Limb (tissue), 2 donors: ENCODE results near the gene GUCY2C.
A peak's percentile ranks its signal among the peaks of the same experiment; 100 is the strongest.
"Not testable (repeated sequence)": the region's sequence is repeated elsewhere in the genome, so short reads cannot be mapped to it uniquely, and the experiment has no call there.

Source experiments
- DNase-seq, 2 donors: peaks; one replicate each; pipeline ENCODE4 v3.0.0-alpha.2; 2016; ENCODE audit errors: extremely low spot score in 2 of 2

The GUCY2C gene

DNA sequence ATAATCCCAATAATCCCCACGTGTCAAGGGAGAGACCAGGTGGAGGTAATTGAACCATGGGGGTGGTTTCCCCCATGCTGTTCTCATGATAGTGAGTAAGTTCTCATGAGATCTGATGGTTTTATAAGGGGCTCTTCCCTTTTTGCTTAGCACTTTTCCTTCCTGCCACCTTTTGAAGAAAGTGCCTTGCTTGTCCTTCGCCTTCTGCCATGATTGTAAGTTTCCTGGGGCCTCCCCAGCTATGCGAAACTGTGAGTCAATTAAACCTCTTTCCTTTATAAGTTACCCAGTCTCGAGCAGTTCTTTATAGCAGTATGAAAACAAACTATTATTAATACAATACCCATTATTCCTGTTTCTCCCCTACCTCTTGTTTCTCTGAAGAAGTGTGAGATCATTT, 14.2 kb downstream of the GUCY2C start:
- DNase-seq, result not testable (repeated sequence)

DNA sequence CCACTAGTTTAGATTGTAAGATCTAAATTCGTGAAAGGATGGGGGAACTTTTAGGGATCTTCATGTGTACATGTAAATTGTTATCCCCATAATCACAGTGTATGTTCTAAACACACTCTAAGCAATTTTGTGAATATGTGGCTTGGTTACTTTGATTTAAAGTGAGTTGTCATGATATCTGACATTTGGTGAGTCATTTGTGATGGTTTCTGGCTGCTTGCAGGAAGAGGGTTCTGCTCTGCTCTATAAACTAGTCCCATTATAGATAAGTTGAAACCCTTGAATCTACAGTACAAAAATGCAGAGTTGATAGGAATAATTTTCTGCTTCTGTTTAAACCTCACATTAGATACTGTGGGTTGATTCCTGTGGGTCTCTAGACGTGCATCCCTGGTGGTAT, 14.8 kb downstream of the GUCY2C start:
- no peak for DNase-seq

DNA sequence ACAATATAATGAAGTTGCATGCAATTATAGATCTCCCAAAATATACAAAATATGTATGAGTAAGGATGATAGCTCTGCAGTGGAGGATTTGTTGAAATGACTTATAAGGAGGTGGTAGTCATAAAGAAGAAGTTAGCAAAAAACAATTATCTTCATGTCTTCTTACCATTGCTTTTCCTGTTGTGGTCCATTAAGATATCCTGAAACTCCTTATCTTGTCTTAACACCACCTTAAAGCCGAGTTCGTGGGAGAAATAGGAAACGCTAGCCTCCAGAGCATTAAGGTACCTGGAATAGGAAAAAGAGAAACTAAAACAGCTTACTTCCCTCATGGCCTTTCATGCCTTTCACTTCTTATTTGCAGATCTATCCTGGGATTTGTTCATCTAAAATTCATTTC, 15.2 kb downstream of the GUCY2C start:
- DNase-seq, result no peak

DNA sequence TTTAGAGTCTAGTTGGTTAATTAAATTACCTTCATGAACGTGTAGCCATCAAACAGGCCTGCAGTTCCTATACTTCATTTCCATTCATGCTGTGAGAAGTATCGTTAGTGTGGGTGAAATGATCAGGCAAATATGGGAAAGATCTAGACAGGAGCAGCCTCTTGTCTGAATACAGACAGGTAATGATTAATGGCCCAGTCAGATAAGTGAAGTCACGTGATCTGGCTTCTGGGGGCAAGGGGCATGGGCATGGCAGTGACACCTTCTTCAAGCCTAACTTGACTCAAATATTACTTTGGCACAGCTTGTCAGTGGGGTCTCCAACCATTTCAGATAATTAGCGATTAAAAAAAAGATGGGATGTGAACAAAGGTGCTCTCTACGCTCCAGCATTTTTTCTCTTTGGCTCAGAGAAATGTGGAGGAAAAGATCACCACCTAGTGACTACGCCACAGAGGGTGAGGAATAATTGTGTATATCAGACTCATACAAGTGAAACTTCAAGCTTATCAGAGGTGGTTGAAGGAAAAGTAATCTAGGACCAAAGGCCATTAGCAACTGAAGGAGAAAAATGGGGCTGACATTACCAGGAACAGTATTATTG, 17.8 kb downstream of the GUCY2C start:
- no peak for DNase-seq

DNA sequence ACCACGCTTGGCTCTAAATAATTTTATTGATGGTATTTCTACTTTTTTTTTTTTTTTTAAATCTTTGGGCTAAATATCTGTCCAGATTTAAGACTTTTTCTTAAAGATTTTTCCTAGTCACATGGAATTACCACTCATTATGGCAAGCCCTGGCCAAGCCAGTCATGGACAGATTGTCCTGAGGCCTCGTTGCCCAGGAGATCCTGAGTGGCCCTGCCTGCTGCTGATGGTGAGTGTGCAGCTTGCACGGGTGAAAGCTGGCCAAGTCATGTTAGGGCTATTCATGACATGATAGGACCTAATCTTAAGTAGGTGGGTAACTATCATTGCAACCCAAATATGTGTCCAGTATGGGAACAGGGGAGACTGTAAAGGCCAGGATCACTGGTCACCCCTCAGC, 27.8 kb downstream of the GUCY2C start:
- DNase-seq, result no peak

DNA sequence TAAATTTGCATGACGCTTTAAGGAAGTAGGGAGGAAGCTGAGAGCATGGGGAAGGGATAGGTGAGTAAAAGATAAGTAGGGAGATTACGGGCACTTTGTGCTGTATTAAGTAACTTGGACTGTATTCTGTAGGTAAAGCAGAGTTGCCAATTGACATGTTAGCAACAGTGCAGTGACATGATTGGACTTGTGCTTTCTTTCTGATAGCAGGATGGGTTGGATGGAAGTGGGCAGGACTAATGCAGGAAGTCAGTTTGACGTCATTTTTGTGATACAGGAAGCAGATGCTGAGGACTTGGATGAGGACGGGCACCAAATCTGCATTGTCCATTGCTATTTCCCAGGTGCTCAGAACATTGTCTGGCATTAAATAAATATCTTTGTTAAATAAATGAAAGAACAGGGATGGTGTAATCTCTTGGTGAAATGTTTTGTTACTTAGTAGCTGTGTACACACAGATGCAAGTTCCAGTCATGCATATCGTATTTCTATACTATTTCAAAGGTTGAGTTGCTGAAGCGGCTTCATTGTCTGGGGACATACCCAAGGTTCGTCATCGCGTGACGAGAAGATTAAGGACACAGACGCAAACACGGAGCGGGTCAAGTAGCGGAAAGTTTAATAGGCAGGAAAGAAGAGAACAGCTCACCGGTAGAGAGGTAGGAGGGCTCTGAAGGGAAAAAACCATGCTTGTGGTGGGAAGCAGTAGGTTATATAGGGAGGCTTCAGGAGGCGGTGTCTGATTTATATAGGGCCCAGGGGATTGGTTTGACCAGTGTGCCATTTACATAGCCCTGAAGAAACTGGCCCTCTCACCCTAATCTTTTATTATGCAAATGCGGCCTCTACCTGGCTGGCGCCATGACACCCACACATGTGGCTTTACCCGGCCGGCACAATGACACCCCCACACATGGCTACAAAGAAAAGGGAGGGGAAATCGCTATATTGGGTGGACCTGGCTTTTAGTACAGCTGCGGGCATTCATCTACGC, 30.7 kb downstream of the GUCY2C start:
- no peak for DNase-seq

DNA sequence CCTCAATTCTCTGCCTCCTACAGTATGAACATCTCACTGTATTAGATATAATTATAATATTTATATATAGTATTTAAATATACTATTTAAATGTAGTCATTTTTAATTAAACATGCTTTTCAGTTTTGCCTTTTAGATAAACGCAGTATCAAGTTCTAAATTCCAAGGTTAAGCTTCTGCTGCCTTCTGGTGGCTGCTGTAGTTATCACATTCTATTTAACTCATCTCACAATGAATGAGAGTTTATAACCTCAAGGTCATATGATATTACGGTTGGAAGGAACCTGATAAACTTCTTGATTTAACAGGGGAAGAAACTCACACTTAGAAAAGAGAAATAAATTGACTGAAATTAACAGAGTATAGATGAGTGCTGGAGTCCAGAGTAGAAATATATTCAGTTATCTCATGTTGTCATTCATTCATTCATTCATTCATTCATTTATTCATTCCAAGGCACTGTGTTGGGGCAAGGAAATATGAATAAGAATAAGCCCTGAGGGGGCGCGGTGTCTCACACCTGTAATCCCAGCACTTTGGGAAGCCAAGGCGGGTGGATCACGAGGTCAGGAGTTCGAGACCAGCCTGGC, 31.9 kb downstream of the GUCY2C start:
- DNase-seq, result peak in 1 of 2 donors; percentile 30

DNA sequence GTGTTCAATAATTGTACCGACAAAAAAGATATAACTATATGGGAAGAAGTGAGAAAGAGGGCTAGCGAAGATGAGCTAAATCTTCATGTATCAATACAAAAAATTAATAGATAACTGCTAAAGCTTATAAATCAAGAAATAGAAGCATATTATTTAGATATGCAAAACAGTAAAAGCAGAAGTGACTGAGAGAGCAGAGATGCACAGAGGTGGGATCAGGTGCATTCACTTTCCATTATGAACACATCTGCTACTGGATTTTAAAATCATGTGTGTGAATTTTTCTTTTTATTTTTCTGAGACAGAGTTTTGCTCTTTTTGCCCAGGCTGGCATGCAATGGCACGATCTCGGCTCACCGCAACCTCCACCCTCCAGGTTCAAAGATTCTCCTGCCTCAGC, 33.4 kb downstream of the GUCY2C start:
- DNase-seq, result no peak

DNA sequence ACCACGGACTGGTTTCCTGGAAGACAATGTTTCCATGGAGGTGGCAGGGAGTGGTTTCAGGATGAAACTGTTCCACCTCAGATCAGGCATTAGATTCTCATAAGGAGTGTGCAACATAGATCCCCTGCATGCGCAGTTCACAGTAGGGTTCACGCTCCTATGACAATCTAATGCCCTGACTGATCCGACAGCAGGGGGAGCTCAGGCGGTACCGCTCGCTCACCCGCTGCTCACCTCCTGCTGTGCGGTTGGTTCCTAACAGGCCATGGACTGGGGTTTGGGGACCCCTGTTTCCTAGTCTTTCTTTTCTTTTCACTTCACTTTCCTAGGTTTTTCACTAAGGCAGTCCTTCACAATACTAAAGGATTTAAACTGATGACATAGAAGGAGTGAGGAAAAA, 39.6 kb downstream of the GUCY2C start:
- DNase-seq, result no peak

DNA sequence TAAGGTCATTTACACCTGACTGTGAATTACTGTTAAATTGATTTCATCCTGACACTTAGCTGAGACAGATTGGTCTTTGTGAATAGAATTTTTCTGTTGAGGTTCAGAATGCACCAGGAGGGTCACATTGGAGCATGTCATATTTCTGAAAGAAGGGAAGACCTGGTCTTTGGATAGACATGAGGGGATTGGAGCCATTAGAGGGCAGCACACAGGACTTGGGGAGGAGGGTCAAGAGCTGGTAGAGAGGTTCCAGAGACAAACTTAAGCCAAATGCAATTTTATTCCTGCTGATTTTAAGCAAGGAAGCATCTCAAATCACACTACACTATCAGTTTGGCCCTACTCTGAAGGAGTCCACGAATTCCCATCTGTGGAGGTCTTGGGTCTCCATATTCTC, 41.1 kb downstream of the GUCY2C start:
- no peak for DNase-seq

DNA sequence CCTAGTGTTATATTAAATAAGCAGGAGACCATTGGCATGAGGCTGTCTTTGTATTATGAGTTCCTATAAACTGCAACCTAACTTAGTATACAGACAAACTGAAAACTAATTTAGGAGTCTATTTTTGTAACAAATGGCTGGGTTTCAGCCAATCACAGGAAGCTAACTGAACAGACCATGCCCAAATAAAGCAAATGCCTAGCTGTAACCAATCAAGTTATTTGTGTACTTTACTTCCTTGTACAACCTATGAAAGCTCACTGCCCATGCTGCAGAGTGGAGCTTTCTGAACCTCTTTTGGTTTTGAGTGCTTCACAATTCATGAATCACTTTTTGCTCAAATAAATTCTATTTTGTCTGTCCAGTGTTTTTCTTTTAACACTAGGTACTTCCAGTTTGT, 41.6 kb downstream of the GUCY2C start:
- no peak for DNase-seq

DNA sequence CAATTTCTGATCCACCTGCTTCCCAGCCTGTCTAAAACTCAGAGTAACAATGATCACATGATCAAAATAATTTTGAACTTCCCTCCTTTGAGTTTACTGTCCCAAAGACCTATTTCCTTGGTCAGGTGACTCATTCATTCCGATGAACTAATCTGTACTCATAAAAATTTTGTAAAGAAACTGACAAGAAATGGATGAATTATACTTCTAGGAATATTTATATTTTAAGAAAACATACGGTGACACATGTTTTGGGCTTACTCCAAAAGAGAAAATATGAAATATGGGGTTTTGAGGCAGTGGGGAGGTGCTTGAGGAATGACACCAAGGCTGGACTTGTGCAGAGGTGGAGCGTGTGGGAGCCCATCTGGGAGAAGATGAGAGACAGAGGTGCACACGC, 42.0 kb downstream of the GUCY2C start:
- DNase-seq, result no peak

DNA sequence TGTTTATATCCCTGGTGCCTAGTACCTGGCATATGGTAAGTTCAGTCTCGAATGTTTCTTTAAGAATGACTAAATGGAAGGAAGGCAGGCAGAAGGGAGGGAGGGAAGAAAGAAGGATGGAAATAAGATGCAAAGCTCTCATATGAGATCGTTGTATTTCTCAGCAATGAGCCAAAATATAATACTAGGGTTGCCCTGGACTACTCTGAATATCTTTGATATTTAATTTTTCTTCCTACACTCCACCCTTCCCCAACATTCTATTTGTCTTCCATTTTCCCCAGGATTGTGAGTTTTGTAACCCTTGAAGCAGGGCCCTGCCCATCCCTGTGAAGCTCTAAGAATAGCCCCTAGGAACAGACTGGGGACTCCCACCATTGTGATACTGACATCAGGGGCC, 43.9 kb downstream of the GUCY2C start:
- no peak for DNase-seq

DNA sequence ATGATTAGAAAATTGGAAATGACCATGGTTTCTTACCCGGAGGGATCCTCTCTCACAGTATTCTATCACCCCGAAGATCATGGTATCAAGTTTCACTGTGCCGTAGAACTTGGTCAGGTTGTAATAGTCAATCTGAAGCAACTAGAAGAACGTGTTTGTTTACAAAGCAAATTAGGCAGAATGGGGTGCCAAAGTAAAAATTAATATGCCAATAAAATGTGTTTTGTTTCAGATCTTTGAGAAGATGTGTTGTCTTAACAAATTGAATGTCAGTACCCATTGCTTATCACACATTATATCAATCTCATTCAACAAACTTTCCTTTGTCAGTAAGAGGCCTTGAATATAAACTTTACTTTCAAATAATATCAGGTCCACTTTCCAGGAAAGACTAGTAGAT, 45.0 kb downstream of the GUCY2C start:
- no peak for DNase-seq

DNA sequence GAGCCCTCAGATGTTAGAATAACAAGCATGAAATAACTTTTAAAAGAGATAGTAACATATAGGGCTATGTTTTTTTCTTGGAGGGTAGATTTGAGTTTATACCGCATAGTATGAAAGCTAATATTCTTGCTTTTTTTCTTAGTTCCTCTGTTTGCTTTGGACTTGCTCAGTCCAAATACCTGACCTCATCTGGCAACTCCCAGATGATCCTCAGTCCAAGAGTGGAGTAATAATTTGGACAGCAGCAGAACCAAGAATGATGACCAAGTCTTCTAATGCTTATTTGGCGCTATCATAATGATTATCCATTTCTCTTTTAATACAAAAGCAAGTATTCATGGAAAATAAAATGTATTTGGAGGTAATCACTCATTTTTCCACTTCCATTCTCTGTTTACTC, 45.6 kb downstream of the GUCY2C start:
- DNase-seq, result no peak

DNA sequence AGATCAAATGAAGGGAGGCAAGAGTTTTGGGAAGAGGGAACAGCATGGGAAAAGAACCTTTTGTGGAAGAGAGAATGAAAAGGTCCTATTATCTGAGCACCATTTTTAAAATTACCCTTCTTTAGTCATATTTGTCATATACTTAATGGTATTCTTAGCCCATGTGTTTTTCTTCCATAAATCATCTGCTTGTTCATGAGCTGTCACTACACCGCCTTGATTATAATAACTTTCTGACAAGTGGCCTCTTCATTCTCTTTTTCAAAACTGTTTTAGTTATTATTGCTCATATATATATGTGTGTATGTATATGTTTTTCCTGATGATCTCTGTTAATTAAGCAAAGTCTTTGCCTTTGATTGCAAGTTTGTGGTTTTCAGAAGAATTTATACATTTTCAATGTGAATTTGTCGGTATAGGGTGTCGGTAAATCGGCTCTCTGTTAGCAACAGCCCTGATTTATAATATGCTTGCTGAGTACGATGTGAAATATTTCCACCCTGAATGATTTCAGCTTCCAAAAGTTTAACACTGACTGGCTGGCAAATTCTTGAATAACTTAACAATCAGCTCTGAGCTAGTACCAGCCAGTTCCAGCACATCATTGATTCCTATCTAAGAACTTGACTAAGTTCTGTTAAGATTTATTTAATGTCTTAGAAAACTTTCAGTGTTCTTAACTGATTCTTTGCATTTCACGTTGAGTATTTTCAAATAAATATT, 49.2 kb downstream of the GUCY2C start:
- DNase-seq, result no peak

DNA sequence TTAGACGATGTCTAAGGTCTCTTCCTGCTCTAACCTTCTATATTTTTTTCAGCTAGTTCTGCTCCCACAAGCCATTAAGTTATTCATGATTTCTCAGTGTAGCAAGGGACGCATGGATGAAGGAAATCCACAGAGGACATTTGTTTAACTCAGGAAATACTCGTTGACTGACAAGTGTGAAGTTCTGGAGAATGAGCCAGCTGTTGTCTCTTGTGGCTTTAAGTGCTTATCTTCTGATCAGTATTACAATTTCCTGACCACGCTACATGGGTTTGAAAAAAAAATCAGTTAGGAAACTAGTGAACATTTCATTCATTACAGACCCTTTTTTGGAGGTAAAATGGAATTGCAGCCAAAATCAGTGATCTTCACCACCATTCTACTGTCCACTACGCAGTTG, 53.1 kb downstream of the GUCY2C start:
- DNase-seq, result no peak

DNA sequence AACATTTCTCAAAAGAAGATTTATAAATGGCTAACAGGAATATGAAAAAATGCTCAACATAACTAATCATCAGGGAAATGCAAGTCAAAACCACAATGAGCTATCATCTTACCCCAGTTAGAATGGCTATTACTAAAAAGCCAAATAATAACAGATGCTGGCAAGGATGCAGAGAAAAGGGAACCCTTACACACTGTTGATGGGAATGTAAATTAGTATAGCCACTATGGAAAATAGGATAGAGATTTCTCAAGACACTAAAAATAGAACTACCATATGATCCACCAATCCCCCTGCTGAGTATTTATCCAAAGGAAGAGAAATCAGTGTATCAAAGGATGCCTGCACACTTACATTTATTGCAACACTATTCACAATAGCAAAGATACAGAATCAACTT, 58.3 kb downstream of the GUCY2C start:
- no peak for DNase-seq

DNA sequence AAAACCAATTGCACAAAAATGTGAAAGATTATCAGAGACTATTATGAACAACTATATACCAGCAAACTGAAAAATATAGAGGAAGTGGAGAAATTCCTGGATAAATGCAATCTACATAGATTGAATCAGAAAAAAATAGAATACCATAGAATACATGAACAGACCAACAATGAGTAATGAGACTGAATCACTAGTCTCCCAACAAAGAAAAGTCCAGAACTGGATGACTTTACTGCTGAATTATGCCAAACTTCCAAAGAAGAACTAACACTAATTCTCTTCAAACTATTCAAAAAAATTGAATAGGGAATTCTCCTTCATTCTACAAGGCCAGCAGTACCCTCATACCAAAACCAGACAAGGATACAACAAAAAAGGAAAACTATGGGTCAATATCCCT, 60.6 kb downstream of the GUCY2C start:
- DNase-seq, result no peak

DNA sequence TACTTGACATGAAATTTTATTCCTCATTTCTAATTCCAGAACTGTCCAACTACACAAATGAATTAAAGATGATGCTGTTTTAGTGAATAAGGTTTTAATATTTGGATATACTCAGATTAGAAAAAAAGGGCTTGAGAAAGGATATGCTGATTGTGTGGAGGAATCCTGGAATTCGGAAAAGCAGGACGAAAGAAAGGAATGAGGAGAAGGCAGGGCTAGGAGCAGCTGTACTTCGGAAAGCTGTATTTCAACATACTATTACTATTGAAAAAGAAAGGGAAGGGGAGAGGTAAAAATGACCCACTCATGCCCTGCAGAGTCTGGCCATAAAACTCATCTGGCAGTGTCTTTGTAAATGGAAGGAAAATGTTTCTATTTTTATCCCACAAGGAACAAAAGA, 65.6 kb downstream of the GUCY2C start:
- DNase-seq, result no peak

DNA sequence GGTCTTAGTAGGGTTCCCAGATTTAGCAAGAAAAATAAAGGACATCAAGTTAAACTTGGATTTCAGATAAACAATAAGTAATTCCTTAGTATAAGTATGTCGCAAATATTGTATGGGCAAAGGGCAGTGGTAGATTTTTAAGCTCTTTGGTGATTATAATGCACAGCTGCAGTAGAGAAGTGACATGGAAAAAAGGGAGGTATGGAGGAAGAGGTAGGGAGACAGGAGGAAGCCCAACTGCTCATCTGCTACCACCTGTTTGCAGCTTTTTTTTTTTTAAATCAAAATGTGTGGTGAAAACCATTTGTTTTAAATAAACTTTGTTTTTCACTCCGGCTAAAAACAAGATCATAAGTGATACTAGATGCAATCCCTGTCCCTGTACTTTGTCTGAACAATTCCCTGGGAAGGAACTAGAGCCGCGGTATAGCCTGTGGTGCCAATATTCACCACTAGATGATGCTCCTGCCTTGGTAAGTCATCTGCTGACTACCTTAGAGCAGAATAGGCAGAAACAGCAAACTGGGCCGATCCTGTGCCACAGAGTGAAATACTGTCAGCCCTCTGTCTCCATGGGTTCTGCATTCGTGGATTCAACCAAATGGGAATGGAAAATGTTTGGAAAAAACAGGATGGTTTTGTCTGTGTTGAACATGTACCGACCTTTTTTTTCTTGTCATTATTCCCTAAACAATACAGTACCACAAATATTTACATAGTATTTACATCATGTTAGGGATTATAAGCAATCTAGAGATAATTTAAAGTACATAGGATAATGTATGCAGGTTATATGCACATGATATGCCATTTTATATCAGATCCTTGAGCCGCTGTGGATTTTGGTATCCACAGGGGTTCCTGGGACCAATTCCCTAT, 66.3 kb downstream of the GUCY2C start:
- DNase-seq, result peak; percentile 77 to 81
